Activated CD8-positive, alpha-beta memory T cell treated with anti-CD3 and anti-CD28 coated beads for 48 hours (primary cell): ENCODE results near the gene PITX1.
"Not testable (repeated sequence)": the region's sequence is repeated elsewhere in the genome, so short reads cannot be mapped to it uniquely, and the experiment has no call there.

Experiments
- DNase-seq, 3 experiments: peaks; one replicate each; pipeline ENCODE4 v3.0.0-alpha.2; 2020; ENCODE audit warnings: low read depth in 2 of 3, low spot score in 2 of 3

The PITX1 gene

GRCh38 chr5:135010502-135011354 is 23.3 kb downstream of the PITX1 start:
- DNase-seq = no peak

GRCh38 chr5:135009736-135010501 is 24.1 kb downstream of the PITX1 start:
- DNase-seq = no peak

- DNase-seq = no peak
Measured at GRCh38 chr5:135008981-135009735, 24.9 kb downstream of the PITX1 start.

- no peak for DNase-seq
Measured at GRCh38 chr5:135008556-135008955, 25.5 kb downstream of the PITX1 start.

GRCh38 chr5:135007749-135008363 is 26.2 kb downstream of the PITX1 start:
- DNase-seq = no peak

- no peak for DNase-seq
Measured at GRCh38 chr5:135007305-135007704, 26.7 kb downstream of the PITX1 start.

GRCh38 chr5:135005076-135005475 is 29.0 kb downstream of the PITX1 start:
- DNase-seq = no peak

- no peak for DNase-seq
Measured at GRCh38 chr5:135004376-135004775, 29.7 kb downstream of the PITX1 start.

GRCh38 chr5:134998068-134998467 is 36.0 kb downstream of the PITX1 start:
- not testable (repeated sequence) for DNase-seq

GRCh38 chr5:134997015-134997414 is 37.0 kb downstream of the PITX1 start:
- no peak for DNase-seq

GRCh38 chr5:134995850-134996402 is 38.1 kb downstream of the PITX1 start:
- DNase-seq = no peak

GRCh38 chr5:134994560-134995156 is 39.4 kb downstream of the PITX1 start:
- no peak for DNase-seq

GRCh38 chr5:134993161-134993560 is 40.9 kb downstream of the PITX1 start:
- DNase-seq = no peak

GRCh38 chr5:134992148-134992547 is 41.9 kb downstream of the PITX1 start:
- no peak for DNase-seq

GRCh38 chr5:134990183-134990582 is 43.8 kb downstream of the PITX1 start:
- DNase-seq = not testable (repeated sequence)

GRCh38 chr5:134989266-134989830 is 44.7 kb downstream of the PITX1 start:
- DNase-seq = no peak

- no peak for DNase-seq
Measured at GRCh38 chr5:134982230-134982629, 51.8 kb downstream of the PITX1 start.

- DNase-seq = no peak
Measured at GRCh38 chr5:134979416-134979815, 54.6 kb downstream of the PITX1 start.
